ENCODE data around the gene ENC1.
"Not testable (repeated sequence)": the region's sequence is repeated elsewhere in the genome, so short reads cannot be mapped to it uniquely, and the experiment has no call there.

The ENC1 gene, protein sequence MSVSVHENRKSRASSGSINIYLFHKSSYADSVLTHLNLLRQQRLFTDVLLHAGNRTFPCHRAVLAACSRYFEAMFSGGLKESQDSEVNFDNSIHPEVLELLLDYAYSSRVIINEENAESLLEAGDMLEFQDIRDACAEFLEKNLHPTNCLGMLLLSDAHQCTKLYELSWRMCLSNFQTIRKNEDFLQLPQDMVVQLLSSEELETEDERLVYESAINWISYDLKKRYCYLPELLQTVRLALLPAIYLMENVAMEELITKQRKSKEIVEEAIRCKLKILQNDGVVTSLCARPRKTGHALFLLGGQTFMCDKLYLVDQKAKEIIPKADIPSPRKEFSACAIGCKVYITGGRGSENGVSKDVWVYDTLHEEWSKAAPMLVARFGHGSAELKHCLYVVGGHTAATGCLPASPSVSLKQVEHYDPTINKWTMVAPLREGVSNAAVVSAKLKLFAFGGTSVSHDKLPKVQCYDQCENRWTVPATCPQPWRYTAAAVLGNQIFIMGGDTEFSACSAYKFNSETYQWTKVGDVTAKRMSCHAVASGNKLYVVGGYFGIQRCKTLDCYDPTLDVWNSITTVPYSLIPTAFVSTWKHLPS

GRCh38 chr5:74640450-74640953, at the start of gene ENC1:
Gene ENC1 (minus strand): TSS chr5:74640728. CDS start chr5:74636485, 4,243 bp downstream.
- peak; percentile 96 for DNase-seq (ENCODE audit: low spot score)

GRCh38 chr5:74686962-74687751, 46.6 kb upstream of the ENC1 start:
- DNase-seq (ENCODE audit: low spot score), result no peak

DNA sequence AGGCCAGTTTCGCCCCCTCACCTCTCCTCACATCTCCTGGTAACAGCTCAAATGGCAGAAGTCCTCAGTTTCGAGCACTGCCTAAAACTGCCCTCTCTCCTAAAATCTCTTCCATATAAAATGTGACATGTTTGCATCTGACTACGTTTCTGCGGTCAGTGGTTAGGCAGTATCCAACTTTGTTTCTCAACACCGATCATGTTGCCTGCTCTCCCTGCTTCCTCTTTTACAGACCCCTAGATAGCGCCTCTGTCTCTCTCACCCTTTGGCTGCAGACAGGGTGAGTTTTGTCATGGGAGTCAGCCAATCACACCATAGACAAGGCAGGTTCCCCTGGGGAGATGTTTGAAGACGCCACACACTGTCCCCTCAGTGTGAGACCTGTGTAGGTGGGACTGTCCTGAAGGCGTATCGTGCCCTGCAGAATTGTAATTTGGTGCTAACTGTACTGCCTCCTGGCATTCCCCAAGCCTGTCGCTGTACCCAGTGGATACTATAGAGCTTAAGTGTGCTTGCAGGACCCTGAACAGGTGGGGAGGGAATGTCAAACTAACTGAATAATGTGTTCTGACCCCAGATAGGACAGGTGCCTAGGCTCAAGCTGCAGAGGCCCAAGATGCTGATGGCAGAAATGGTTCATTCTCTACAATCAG, 45.6 kb upstream of the ENC1 start:
- DNase-seq (ENCODE audit: low spot score), result no peak

DNA sequence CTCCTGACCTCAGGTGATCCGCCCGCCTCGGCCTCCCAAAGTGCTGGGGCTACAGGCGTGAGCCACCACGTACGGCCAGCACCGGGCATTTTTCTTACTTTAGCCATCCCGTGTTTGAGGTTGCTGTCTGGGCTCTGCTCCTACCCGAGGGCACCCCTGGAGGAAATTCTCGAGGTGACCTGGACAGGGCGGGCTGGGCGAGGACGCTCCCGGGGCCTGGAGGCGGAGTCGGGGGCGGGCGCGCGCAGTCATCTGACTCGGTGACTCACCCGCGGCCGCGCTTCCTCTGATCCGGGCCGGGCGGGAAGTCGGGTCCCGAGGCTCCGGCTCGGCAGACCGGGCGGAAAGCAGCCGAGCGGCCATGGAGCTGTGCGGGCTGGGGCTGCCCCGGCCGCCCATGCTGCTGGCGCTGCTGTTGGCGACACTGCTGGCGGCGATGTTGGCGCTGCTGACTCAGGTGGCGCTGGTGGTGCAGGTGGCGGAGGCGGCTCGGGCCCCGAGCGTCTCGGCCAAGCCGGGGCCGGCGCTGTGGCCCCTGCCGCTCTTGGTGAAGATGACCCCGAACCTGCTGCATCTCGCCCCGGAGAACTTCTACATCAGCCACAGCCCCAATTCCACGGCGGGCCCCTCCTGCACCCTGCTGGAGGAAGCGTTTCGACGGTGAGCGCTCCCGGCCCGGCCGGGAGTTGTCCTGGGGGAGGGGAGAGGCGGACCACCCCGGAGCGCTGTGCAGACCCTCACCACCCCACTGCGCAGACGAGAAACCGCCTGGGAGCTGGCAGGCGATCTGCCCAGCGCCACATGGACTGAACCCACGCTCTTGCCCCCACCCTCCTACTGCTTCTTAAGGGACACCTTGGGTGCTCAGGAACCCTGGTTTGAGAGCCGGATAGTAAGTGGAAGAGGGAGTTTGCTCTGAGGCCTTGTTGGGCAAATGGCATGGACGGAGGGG, 44.6 kb upstream of the ENC1 start, which contains the start of gene HEXB:
TSS of gene HEXB (plus strand) at position 334 of the 952 bp plus-strand sequence. CDS start at position 362, 28 bp downstream.
- peak; percentile 88 for DNase-seq (ENCODE audit: low spot score)

GRCh38 chr5:74679966-74680365, 39.4 kb upstream of the ENC1 start:
- DNase-seq (ENCODE audit: low spot score), result no peak

GRCh38 chr5:74679300-74679699, 38.8 kb upstream of the ENC1 start:
- DNase-seq (ENCODE audit: low spot score), result not testable (repeated sequence)

DNA sequence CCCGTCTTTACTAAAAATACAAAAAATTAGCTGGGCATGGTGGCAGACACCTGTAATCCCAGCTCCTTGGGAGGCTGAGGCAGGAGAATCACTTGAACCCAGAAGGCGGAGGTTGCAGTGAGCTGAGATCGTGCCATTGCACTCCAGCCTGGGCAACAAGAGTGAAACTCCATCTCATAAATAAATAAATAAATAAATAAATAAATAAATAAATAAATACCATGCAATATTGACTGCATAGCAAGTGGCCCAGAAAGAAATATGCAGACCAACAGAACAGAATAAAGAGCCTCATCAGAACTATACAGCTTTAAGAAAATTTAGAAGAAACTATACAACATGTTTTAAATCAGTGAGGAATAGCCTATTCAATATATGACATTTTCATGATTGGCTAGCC, 37.6 kb upstream of the ENC1 start:
- DNase-seq (ENCODE audit: low spot score), result not testable (repeated sequence)

GRCh38 chr5:74676466-74676865, 35.9 kb upstream of the ENC1 start:
- not testable (repeated sequence) for DNase-seq (ENCODE audit: low spot score)

GRCh38 chr5:74673011-74673790, 32.7 kb upstream of the ENC1 start:
- DNase-seq (ENCODE audit: low spot score), result no peak

- DNase-seq (ENCODE audit: low spot score), result no peak
Observed at GRCh38 chr5:74672215-74672877, 31.8 kb upstream of the ENC1 start.

- DNase-seq (ENCODE audit: low spot score), result no peak
Observed at GRCh38 chr5:74670396-74671038, 30.0 kb upstream of the ENC1 start.

DNA sequence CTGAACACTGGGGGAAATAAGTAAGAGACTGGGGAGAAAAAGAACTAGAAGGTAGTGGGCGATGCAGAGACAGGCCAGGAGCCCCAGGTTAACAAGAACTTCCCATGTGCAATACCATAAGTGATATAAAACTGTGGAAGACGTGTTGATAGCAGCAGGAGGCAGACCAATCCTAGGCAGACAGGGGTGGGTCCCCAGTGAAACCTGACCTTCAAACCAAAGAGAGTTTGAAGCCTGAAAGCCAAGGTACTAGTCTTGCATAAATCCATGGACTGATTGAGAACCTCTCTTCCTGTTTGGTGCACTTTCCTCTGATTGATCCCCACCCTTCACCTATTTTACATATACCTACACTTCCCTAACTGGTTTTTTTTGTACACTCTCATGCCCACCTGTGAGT, 29.3 kb upstream of the ENC1 start:
- no peak for DNase-seq (ENCODE audit: low spot score)

- DNase-seq (ENCODE audit: low spot score), result no peak
Observed at GRCh38 chr5:74667396-74667795, 26.9 kb upstream of the ENC1 start.

DNA sequence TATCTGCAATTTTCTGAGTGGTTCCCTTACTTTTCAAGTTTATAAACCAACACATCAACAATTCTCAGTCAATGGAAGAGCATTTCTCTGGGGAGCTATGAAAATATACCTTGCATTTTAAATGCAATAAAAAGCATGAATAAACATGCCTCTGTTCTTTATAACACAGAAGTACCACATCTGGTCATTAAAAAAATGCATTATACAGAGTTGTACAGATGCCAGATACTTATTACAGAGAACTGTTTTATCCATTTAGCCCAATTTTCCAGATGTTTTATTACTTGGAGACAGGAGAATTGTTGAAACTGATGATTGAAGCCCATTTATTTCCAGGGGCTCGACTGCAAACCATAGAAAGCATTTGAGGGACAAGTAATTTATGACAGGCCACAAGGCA, 25.3 kb upstream of the ENC1 start:
- no peak for DNase-seq (ENCODE audit: low spot score)

GRCh38 chr5:74665273-74665672, 24.7 kb upstream of the ENC1 start:
- DNase-seq (ENCODE audit: low spot score), result no peak

GRCh38 chr5:74664551-74664950, 24.0 kb upstream of the ENC1 start:
- no peak for DNase-seq (ENCODE audit: low spot score)

GRCh38 chr5:74660873-74661272, 20.3 kb upstream of the ENC1 start:
- no peak for DNase-seq (ENCODE audit: low spot score)

GRCh38 chr5:74660140-74660539, 19.6 kb upstream of the ENC1 start:
- no peak for DNase-seq (ENCODE audit: low spot score)

GRCh38 chr5:74659172-74659571, 18.6 kb upstream of the ENC1 start:
- no peak for DNase-seq (ENCODE audit: low spot score)

Measured in ecto neural progenitor cell (in vitro differentiated cells).